ENCODE results near the gene SLC1A2.

Gene SLC1A2

DNA sequence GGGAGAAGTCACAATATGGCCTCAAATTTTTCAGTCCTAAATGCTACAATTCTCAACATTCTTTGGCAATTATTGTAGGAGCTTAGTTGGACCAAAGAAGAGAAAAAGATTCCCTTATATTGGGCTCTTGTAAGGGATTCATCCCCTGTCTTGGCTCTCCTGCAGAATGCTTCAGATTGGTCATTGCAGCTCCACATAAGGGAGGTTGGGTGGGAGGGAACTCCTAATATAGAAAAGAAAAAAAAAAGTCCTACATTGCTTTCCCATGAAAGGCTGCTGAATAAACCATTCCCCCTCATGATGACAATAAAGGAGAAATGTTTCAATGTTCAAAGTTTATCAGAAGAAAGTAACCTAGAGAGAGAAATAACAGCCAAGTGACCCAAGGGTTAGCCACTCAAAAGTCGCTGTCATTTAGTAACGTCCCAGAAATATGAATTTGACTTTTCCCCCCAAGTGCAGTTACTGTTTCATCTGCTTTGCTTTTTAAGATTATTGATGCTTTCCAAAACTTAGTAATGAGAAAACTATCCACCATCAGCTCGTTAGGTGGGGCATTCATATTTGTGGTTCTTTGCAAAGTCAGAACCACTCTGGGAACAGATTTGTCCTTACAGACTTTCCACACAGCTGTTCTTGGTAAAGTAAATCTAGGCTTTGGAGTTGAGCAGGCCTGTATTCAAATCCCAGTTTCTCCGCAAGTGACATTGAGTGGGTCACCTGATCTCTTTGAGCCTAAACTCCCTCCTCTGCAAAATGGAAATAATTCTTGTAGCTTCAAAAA is 5.0 kb upstream of the SLC1A2 start:
- TF ChIP-seq, protein P1, sequence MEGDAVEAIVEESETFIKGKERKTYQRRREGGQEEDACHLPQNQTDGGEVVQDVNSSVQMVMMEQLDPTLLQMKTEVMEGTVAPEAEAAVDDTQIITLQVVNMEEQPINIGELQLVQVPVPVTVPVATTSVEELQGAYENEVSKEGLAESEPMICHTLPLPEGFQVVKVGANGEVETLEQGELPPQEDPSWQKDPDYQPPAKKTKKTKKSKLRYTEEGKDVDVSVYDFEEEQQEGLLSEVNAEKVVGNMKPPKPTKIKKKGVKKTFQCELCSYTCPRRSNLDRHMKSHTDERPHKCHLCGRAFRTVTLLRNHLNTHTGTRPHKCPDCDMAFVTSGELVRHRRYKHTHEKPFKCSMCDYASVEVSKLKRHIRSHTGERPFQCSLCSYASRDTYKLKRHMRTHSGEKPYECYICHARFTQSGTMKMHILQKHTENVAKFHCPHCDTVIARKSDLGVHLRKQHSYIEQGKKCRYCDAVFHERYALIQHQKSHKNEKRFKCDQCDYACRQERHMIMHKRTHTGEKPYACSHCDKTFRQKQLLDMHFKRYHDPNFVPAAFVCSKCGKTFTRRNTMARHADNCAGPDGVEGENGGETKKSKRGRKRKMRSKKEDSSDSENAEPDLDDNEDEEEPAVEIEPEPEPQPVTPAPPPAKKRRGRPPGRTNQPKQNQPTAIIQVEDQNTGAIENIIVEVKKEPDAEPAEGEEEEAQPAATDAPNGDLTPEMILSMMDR (IDR thresholded peaks at IDR 0.05; ENCODE audit: low read depth, low read length) = no peak
- no peak for DNase-seq (ENCODE audit: extremely low read depth, low read depth)

DNA sequence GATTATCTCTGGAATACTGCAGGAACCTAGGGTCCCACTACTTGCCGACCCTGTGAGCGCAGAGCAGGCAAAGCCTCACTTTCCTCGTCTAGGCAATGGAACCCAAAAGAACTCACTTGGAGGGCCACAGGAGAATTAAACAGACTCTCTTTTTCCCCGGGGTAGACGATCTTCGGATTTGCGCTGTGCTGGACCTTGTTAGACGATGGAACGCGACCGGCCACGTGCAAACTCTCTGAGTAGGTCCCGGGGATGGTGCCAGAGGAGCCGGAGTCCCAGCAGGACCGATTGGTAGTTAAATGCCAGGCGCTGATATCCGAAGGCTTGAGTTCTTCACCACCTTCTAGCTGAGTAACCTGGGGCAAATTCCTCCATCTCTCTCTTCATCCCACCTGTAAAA is 1.0 kb upstream of the SLC1A2 start:
- TF ChIP-seq, protein P1 (IDR thresholded peaks at IDR 0.05; ENCODE audit: low read depth, low read length) = no peak
- no peak for DNase-seq (ENCODE audit: extremely low read depth, low read depth)

DNA sequence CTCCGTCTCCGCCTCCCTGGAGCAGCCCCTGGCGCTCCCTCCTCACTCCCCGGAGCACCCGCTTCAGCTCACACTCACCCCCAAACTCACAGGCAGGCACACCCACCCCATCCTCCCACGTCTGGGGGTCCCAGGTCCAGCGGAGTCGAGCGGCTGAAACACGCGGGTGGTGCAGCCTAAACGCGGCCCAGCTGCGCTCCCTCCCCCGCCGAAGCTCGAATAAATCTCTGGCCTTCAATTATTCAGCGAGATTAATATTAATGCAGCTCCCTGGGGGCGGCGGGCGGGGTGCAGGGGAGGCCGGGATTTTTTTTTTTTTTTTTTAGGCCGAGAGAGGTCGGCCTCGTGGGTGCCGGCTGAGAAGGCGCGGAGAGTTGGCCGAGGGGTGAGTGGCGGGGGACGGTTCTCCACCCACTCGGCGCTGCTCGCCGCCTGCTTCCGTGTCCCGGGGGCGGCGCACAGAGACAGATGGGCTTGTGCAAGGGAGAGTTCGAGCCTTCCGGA is 524 bp upstream of the SLC1A2 start:
- TF ChIP-seq, protein P1 (IDR thresholded peaks at IDR 0.05; ENCODE audit: low read depth, low read length) = no peak
- DNase-seq (ENCODE audit: extremely low read depth, low read depth) = no peak

DNA sequence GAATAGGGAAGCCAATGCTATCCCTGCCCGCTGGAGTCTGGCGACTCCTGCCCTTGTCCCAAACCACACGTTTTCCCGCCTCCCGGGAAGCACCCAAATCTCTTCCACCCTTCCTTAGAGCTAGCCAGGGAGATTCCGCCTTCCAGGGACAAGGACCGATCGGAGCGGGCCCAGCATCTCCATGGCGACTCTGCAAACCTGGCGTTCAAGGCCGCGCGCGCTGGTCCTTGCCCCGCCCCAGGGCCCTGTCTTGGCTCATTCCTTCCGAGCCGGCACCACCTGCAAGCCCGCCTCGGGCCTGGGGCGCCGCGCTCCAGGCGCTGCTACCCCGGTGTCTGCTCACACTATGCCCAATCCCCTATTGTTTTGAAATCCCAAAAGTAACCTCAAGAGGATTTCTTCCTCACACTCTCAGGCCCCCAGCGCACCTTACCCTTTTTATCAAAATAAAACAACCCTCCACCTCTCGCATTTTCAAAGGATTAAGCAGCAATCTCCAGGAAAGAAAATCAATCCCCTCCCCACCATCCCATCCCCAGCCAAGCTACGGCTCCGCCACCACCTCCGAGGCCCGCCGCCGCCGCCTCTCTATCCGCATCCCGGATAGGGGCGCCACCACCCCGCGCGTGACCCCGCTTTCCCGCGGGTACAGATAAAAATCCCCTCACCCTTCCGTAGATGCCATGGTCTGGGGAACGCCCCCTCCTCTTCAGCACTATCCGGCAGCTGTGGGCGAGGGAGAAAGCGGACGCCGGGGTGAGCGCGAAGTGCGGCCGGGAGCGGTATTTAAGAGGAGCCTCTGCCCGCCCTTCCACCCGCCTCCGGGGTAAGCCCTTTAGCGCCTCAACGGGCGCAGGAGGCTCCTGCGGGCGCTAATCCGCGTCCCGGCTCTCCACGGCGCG is 825 bp downstream of the SLC1A2 start:
- no peak for DNase-seq (ENCODE audit: extremely low read depth, low read depth)
- TF ChIP-seq, protein P1 (IDR thresholded peaks at IDR 0.05; ENCODE audit: low read depth, low read length) = no peak

DNA sequence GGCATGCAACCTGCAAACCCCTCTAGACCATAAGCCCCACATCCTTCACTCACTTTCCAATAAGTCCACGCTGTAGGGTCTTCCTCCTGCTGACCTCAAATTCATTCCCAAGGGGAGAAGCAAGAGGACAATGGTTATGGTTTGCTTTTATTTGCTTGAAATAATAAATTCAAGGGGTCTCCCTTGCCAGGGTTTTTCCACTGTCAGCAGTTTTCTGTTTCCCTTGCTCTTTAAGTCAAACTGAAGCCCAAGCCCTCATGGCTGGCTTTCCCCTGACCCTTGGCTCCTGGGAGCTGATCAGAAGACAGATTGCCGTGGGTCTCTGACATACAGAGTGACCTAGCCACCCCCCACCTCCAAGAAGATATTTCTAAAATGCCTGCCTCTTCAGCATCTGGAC is 3.9 kb downstream of the SLC1A2 start:
- TF ChIP-seq, protein P1 (IDR thresholded peaks at IDR 0.05; ENCODE audit: low read depth, low read length) = no peak
- no peak for DNase-seq (ENCODE audit: extremely low read depth, low read depth)

DNA sequence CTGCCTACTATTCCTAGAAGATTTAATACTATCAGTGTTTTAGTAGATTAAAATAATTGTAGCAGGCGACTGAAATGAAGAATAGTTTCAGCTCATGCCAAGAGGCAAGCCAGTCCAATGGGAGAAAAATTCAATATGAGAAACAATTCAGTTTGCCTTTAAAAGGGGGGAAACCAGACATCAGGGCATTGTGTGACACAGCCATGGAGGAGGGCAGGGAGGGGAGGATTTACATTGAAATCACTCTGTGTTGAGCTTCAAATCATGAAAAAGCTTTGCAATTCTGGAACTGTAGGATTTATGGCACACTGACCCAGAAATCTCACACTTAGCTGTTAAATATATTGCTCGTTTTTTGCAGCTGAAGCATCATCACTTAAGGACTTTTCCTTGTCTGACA is 4.6 kb downstream of the SLC1A2 start:
- TF ChIP-seq, protein P1 (IDR thresholded peaks at IDR 0.05; ENCODE audit: low read depth, low read length) = no peak

GRCh38 chr11:35414311-35414710 is 5.0 kb downstream of the SLC1A2 start:
- TF ChIP-seq, protein P1 (IDR thresholded peaks at IDR 0.05; ENCODE audit: low read depth, low read length) = no peak
- DNase-seq (ENCODE audit: extremely low read depth, low read depth) = no peak

More for the DNA sequence above, 4.6 kb downstream of the SLC1A2 start:
- no peak for DNase-seq (ENCODE audit: extremely low read depth, low read depth)

Measured in AG09319 (cell line).